ENCODE data around the gene ZNRF1.

DNA sequence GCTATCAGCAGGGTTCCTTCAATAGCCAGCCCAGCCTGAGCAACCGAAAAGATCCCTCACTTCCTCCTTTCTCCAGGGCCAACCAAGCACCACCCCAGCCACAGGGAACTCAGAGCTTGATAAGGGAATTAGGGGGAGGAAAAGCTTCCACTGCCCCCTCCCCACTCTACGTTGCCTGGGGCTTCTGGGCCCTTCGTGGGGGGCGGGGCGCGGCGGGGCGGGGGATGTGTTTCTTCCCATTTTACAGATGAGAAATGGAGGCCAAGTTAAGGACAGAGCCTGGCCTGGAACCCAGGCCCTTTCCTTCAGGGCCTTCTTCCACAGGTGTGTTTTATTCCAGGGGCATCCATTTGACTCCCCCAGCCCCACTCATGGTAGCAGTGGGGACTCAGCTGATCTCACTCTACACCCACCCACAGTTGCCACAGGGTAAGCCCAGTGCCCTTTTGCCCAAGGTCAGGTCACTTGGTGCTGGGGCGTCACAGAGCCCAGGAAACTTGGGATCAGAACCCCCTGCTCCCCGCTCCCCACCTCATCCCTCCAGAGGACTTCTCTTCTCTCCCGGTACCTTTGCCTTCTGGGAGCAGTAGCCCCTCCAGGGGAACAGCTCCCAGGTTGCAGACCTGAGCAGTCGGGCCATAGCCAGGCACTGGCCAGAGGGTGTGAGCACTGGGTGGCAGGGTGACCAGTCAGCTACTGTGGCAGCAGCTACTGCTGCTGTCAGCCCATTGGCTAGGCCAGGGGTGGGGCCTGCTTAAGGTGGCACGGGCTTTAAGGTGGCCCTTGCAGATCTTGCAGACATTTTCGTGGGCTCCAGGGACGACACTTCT, 117.5 kb downstream of the ZNRF1 start, which contains the start of gene LDHD:
- TF ChIP-seq POLR2AphosphoS5 (IDR thresholded peaks at IDR 0.05; ENCODE audit: low read depth, low read length): peak; percentile 37; the same call in 1 of the 2 replicates
- TF ChIP-seq, protein P1, sequence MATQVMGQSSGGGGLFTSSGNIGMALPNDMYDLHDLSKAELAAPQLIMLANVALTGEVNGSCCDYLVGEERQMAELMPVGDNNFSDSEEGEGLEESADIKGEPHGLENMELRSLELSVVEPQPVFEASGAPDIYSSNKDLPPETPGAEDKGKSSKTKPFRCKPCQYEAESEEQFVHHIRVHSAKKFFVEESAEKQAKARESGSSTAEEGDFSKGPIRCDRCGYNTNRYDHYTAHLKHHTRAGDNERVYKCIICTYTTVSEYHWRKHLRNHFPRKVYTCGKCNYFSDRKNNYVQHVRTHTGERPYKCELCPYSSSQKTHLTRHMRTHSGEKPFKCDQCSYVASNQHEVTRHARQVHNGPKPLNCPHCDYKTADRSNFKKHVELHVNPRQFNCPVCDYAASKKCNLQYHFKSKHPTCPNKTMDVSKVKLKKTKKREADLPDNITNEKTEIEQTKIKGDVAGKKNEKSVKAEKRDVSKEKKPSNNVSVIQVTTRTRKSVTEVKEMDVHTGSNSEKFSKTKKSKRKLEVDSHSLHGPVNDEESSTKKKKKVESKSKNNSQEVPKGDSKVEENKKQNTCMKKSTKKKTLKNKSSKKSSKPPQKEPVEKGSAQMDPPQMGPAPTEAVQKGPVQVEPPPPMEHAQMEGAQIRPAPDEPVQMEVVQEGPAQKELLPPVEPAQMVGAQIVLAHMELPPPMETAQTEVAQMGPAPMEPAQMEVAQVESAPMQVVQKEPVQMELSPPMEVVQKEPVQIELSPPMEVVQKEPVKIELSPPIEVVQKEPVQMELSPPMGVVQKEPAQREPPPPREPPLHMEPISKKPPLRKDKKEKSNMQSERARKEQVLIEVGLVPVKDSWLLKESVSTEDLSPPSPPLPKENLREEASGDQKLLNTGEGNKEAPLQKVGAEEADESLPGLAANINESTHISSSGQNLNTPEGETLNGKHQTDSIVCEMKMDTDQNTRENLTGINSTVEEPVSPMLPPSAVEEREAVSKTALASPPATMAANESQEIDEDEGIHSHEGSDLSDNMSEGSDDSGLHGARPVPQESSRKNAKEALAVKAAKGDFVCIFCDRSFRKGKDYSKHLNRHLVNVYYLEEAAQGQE (IDR thresholded peaks at IDR 0.05; ENCODE audit: insufficient read depth in 1 of 2, low read depth in 2 of 2, low read length in 1 of 2): no peak
